Astrocyte of the cerebellum (primary cell): ENCODE data around the gene OTULIN.

Experiments used
- DNase-seq: peaks from one replicate; pipeline ENCODE4 v3.0.0-alpha.2; 2011; ENCODE audit warnings: low read depth
- H3K4me3 ChIP-seq: 2 replicates; pipeline ENCODE4 v1.5.1; 2011; ENCODE audit warnings: mild to moderate bottlenecking, low read depth, low read length, moderate library complexity
- CTCF ChIP-seq: IDR thresholded peaks from 2 replicates; pipeline ENCODE4 v1.5.1; 2012; ENCODE audit warnings: low read length, low read depth, moderate library complexity, mild to moderate bottlenecking; ENCODE audit errors: missing control alignments
- in situ Hi-C: cut with HindIII; loops from 2 replicates; pipeline ENCODE4 v1.10.0; 2017; ENCODE audit warnings: low sequenced_read_pairs

OTULIN gene

GRCh38 chr5:14745188-14745563, 80.7 kb downstream of the OTULIN start:
- DNase-seq = no peak
- no peak for TF ChIP-seq CTCF
- in situ Hi-C loops = no loop called here

GRCh38 chr5:14745753-14746152, 81.2 kb downstream of the OTULIN start:
- TF ChIP-seq CTCF = no peak
- in situ Hi-C loops = no loop called here
- H3K4me3 ChIP-seq = no peak overlapping the region
- no peak for DNase-seq

More at GRCh38 chr5:14745188-14745563, 80.7 kb downstream of the OTULIN start:
- no peak overlapping the region for H3K4me3 ChIP-seq

GRCh38 chr5:14748180-14748900, 83.8 kb downstream of the OTULIN start:
- no peak for DNase-seq
- in situ Hi-C loops = no loop called here
- no peak for TF ChIP-seq CTCF
- no peak overlapping the region for H3K4me3 ChIP-seq
